ENCODE measurements around the gene NTM.

DNA sequence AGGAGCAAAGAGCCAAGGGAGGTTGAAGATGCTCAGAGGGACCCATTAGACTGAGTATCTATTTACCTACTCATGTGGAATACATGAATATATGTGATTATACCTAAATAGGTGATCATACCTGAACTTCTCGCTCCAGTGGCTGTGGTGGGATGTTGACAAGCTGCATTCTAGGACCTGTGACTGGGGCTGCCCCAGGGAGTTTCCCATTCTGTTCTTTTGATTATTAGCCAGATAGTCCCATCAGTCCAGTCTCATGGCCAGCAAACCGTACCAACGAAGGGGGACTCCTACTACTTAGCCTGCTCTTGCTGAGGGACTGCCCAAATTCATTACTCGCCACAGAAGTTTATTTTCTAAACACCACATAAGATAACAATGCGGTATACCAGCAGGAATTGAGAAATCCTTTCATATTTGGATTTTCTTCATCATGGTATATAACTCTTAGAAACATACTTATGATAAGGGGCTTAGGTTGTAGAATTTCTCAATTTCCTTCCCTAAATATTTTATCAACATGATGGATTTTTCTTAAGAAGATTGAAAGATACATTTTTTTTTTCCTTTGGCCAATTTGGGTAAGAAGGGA, 273.9 kb downstream of the NTM start:
- TF ChIP-seq, protein P1, sequence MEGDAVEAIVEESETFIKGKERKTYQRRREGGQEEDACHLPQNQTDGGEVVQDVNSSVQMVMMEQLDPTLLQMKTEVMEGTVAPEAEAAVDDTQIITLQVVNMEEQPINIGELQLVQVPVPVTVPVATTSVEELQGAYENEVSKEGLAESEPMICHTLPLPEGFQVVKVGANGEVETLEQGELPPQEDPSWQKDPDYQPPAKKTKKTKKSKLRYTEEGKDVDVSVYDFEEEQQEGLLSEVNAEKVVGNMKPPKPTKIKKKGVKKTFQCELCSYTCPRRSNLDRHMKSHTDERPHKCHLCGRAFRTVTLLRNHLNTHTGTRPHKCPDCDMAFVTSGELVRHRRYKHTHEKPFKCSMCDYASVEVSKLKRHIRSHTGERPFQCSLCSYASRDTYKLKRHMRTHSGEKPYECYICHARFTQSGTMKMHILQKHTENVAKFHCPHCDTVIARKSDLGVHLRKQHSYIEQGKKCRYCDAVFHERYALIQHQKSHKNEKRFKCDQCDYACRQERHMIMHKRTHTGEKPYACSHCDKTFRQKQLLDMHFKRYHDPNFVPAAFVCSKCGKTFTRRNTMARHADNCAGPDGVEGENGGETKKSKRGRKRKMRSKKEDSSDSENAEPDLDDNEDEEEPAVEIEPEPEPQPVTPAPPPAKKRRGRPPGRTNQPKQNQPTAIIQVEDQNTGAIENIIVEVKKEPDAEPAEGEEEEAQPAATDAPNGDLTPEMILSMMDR (IDR thresholded peaks at IDR 0.05; ENCODE audit: low read length), result no peak
- TF ChIP-seq EZH2 (IDR thresholded peaks at IDR 0.05; ENCODE audit: borderline replicate concordance, low read length), result no peak

All from OCI-LY1 (cell line).